GM23338 (cell line): ENCODE results near the gene MICB. TPM values are rescaled to one million over a fixed set of nuclear protein-coding genes. Genes with fewer than 3 reads are reported as not detected.

Experiments
- ATAC-seq: fragments of 200-7000 bp; cut with Tn5 transposase; 3 replicates; pipeline ENCODE4 v1.9.1; 2020
- DNase-seq: peaks from one replicate; pipeline ENCODE4 v3.0.0-alpha.2; 2015; ENCODE audit warnings: low spot score
- H2AFZ ChIP-seq: fragments of 200-600 bp; sonication (generic); 2 replicates; pipeline ENCODE4 v1.8.0; 2016; ENCODE audit warnings: antibody characterized with exemption, mild to moderate bottlenecking, moderate library complexity
- H3F3A ChIP-seq: fragments of 200-600 bp; sonication (generic); replicated peaks from 2 replicates; pipeline ENCODE4 v1.8.0; 2017; ENCODE audit warnings: antibody characterized with exemption, mixed run types, low read depth
- H3K27ac ChIP-seq: fragments of 200-600 bp; sonication (generic); 2 replicates; pipeline ENCODE4 v1.6.1; 2016; ENCODE audit warnings: low read depth
- H3K27me3 ChIP-seq: fragments of 200-600 bp; sonication (generic); 2 replicates; pipeline ENCODE4 v1.8.0; 2016; ENCODE audit warnings: mild to moderate bottlenecking, mixed run types, moderate library complexity; ENCODE audit not compliant: insufficient read depth
- H3K36me3 ChIP-seq: fragments of 200-600 bp; sonication (generic); 2 replicates; pipeline ENCODE4 v1.8.0; 2016; ENCODE audit warnings: mild to moderate bottlenecking; ENCODE audit not compliant: insufficient read depth
- H3K4me1 ChIP-seq: fragments of 200-600 bp; sonication (generic); 2 replicates; pipeline ENCODE4 v1.8.0; 2016; ENCODE audit warnings: mild to moderate bottlenecking, moderate library complexity; ENCODE audit not compliant: insufficient read depth
- H3K4me2 ChIP-seq: fragments of 200-600 bp; sonication (generic); 2 replicates; pipeline ENCODE4 v1.7.1; 2017; ENCODE audit warnings: mixed run types
- H3K4me3 ChIP-seq: fragments of 200-600 bp; sonication (generic); 2 replicates; pipeline ENCODE4 v1.6.1; 2016; ENCODE audit warnings: mixed run types
- H3K79me2 ChIP-seq: fragments of 200-600 bp; sonication (generic); replicated peaks from 2 replicates; pipeline ENCODE4 v1.8.0; 2017; ENCODE audit warnings: mild to moderate bottlenecking; ENCODE audit not compliant: insufficient read depth
- H3K9me2 ChIP-seq: fragments of 200-600 bp; sonication (generic); 2 replicates; pipeline ENCODE4 v1.8.0; 2017; ENCODE audit not compliant: insufficient read depth
- H4K20me1 ChIP-seq: fragments of 200-600 bp; sonication (generic); replicated peaks from 2 replicates; pipeline ENCODE4 v1.8.0; 2017; ENCODE audit warnings: mild to moderate bottlenecking; ENCODE audit not compliant: insufficient read depth
- H3K27ac Mint-ChIP-seq: 2 replicates; pipeline ENCODE4 v1.8.0; 2020; ENCODE audit warnings: inconsistent platforms, mild to moderate bottlenecking, moderate library complexity, mixed read lengths
- H3K27me3 Mint-ChIP-seq: 3 replicates; pipeline ENCODE4 v1.8.0; 2022; ENCODE audit warnings: low read depth, mild to moderate bottlenecking, moderate library complexity, mixed read lengths, inconsistent platforms; ENCODE audit not compliant: insufficient read depth, poor library complexity
- H3K36me3 Mint-ChIP-seq: 3 replicates; pipeline ENCODE4 v1.8.0; 2021; ENCODE audit warnings: low read depth, mild to moderate bottlenecking, inconsistent platforms, moderate library complexity, mixed read lengths
- H3K4me1 Mint-ChIP-seq: 3 replicates; pipeline ENCODE4 v1.8.0; 2020; ENCODE audit warnings: mild to moderate bottlenecking, inconsistent platforms, mixed read lengths
- H3K4me3 Mint-ChIP-seq: 3 replicates; pipeline ENCODE4 v1.8.0; 2021; ENCODE audit warnings: moderate library complexity, mild to moderate bottlenecking, inconsistent platforms, mixed read lengths
- H3K9me3 Mint-ChIP-seq: 3 replicates; pipeline ENCODE4 v1.8.0; 2020; ENCODE audit warnings: moderate library complexity, mild to moderate bottlenecking, inconsistent platforms, mixed read lengths
- CREB1 ChIP-seq: fragments of 250-450 bp; sonication (Bioruptor Pico); IDR thresholded peaks from 2 replicates; pipeline ENCODE4 v1.5.0; 2020; ENCODE audit warnings: low read depth, mild to moderate bottlenecking, moderate library complexity
- EZH2phosphoT487 ChIP-seq: fragments of 200-600 bp; sonication (generic); IDR thresholded peaks from one replicate; pipeline ENCODE4 v1.8.1; 2018; ENCODE audit warnings: antibody characterized with exemption; ENCODE audit not compliant: unreplicated experiment
- JUNB ChIP-seq: IDR thresholded peaks from one replicate; pipeline ENCODE4 v1.6.1; 2016; ENCODE audit warnings: antibody characterized with exemption; ENCODE audit not compliant: unreplicated experiment
- POLR2AphosphoS5 ChIP-seq: IDR thresholded peaks from 2 replicates; pipeline ENCODE4 v1.6.1; 2016; ENCODE audit warnings: antibody characterized with exemption, low read depth
- STAT1 ChIP-seq: IDR thresholded peaks from one replicate; pipeline ENCODE4 v1.6.1; 2016; ENCODE audit warnings: antibody characterized with exemption; ENCODE audit not compliant: unreplicated experiment
- ZNF331 ChIP-seq: fragments of 250-450 bp; sonication (Bioruptor Pico); IDR thresholded peaks from 2 replicates; pipeline ENCODE4 v1.5.0; 2020; ENCODE audit warnings: low read depth, mild to moderate bottlenecking, moderate library complexity
- polyA plus RNA-seq: library from polyadenylated mRNA; unstranded; fragments of >200 nt; fragmentation: Nextera tagmentation; extraction: Ambion mirVana; gene quantifications from 2 replicates; pipeline ENCODE4 v1.2.1, GENCODE V29; 2016
- total RNA-seq: library from RNA; depleted of rRNA; stranded (reverse); fragments of >200 nt; shearing (Covaris generic); gene quantifications from 2 replicates; pipeline ENCODE4 v1.2.3, GENCODE V29; 2014
- TF ChIP-seq, protein P1 (sequence below), 2 experiments: fragments of 200-600 bp in 1 of 2; sonication (generic) in 1 of 2; conservative IDR thresholded peaks; 2 replicates each; pipeline versions ENCODE4 v1.5.1 to v1.6.1; 2016 to 2017; ENCODE audit warnings: antibody characterized with exemption in 2 of 2, low read depth in 2 of 2, mild to moderate bottlenecking in 2 of 2, moderate library complexity in 1 of 2
- TF ChIP-seq, protein P2 (sequence below): fragments of 250-450 bp; sonication (Bioruptor Pico); IDR thresholded peaks from 2 replicates; pipeline ENCODE4 v1.5.0; 2020; ENCODE audit warnings: mild to moderate bottlenecking, moderate library complexity
- TF ChIP-seq, protein P3 (sequence below): IDR thresholded peaks from one replicate; pipeline ENCODE4 v1.6.1; 2018; ENCODE audit warnings: antibody characterized with exemption; ENCODE audit not compliant: unreplicated experiment

MICB gene
- total and polyA plus RNA-seq, 2 experiments from 2014 or later, result 9.2 to 23.8 TPM

DNA sequence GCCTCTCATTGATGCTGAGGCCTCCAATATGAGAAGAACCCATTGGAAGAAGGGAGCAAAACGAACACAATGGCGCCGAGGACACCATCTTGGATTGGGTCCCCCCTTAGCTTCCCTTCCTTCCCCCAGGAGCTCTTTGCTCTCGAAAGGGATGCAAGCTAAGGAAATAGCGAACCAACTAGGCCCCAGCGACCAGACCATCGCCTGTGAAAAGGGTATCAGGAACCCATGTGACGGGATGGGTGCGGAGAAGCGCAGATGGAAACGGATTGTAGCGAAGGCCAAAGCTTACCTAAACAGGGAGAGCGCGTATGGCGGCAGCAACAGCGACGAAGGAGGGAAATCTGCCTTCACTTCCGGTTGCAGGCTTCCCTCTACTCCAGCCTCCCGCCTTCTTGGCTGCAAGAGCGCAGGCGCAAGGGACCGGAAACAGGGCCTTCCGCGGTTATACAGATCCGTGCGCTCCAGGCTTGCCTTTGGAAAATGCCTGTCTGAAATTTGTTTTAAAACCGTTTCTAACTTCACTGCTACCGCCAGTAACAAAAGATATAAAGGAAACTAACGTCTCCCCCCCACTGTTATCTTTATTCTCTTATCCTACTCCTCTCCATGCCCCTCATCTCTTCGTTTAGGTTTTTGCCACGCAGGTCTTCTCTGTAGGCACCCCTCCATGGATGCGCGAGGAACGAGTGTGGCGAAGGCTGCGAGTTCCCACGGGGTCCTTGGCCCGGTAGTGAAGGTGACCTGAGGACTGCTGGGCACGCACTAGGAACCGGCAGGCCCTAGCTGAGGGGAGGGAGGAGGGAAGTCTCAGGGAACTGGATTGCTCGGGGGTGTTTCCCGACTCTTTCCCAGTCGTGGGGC is 43.9 kb downstream of the MICB start, which contains the start of gene DDX39B:
Gene DDX39B, minus strand, starts transcription at position 346 of the 864 bp plus-strand sequence. CDS start 1,471 bp downstream, outside the sequence.
- DNase-seq, result peak; percentile 99
- Histone ChIP-seq H3K79me2 (peaks cover 56% of the 10 kb centered on the region), H3K27me3 (no peaks in the 10 kb centered on the region), H3K9me2 (no peaks in the 10 kb centered on the region), H4K20me1 (peaks cover 40% of the 10 kb centered on the region), H3K27ac (peak within 1 kb of the TSS; percentile 99), H2AFZ (no peak within 1 kb of the TSS), H3F3A (peaks cover 23% of the 10 kb centered on the region), H3K36me3 (peaks cover 35% of the 10 kb centered on the region), H3K4me3 (peak within 1 kb of the TSS; percentile 80), H3K4me1 (peaks cover 29% of the 10 kb centered on the region), H3K4me2 (peak within 1 kb of the TSS; percentile 94)
- H3K36me3 Mint-ChIP-seq, result peaks cover 49% of the 10 kb centered on the region
- H3K9me3 Mint-ChIP-seq, result no peaks in the 10 kb centered on the region; the same call in 2 of the 3 replicates
- H3K4me3 Mint-ChIP-seq, result peak within 1 kb of the TSS; percentile 98
- H3K27me3 Mint-ChIP-seq, result peaks cover 16% of the 10 kb centered on the region
- H3K27ac Mint-ChIP-seq, result peak within 1 kb of the TSS; percentile 99
- TF ChIP-seq STAT1 (no peak), ZNF331 (no peak), POLR2AphosphoS5 (peak; percentile 88), CREB1 (CRISPR knock-in tag) (peak; percentile 11; the same call in 1 of the 2 replicates), EZH2phosphoT487 (no peak), JUNB (no peak)
- TF ChIP-seq, protein P1, sequence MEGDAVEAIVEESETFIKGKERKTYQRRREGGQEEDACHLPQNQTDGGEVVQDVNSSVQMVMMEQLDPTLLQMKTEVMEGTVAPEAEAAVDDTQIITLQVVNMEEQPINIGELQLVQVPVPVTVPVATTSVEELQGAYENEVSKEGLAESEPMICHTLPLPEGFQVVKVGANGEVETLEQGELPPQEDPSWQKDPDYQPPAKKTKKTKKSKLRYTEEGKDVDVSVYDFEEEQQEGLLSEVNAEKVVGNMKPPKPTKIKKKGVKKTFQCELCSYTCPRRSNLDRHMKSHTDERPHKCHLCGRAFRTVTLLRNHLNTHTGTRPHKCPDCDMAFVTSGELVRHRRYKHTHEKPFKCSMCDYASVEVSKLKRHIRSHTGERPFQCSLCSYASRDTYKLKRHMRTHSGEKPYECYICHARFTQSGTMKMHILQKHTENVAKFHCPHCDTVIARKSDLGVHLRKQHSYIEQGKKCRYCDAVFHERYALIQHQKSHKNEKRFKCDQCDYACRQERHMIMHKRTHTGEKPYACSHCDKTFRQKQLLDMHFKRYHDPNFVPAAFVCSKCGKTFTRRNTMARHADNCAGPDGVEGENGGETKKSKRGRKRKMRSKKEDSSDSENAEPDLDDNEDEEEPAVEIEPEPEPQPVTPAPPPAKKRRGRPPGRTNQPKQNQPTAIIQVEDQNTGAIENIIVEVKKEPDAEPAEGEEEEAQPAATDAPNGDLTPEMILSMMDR (conservative IDR thresholded peaks at IDR 0.05; ENCODE audit: low read depth in 2 of 2), result no peak
- TF ChIP-seq, protein P2, sequence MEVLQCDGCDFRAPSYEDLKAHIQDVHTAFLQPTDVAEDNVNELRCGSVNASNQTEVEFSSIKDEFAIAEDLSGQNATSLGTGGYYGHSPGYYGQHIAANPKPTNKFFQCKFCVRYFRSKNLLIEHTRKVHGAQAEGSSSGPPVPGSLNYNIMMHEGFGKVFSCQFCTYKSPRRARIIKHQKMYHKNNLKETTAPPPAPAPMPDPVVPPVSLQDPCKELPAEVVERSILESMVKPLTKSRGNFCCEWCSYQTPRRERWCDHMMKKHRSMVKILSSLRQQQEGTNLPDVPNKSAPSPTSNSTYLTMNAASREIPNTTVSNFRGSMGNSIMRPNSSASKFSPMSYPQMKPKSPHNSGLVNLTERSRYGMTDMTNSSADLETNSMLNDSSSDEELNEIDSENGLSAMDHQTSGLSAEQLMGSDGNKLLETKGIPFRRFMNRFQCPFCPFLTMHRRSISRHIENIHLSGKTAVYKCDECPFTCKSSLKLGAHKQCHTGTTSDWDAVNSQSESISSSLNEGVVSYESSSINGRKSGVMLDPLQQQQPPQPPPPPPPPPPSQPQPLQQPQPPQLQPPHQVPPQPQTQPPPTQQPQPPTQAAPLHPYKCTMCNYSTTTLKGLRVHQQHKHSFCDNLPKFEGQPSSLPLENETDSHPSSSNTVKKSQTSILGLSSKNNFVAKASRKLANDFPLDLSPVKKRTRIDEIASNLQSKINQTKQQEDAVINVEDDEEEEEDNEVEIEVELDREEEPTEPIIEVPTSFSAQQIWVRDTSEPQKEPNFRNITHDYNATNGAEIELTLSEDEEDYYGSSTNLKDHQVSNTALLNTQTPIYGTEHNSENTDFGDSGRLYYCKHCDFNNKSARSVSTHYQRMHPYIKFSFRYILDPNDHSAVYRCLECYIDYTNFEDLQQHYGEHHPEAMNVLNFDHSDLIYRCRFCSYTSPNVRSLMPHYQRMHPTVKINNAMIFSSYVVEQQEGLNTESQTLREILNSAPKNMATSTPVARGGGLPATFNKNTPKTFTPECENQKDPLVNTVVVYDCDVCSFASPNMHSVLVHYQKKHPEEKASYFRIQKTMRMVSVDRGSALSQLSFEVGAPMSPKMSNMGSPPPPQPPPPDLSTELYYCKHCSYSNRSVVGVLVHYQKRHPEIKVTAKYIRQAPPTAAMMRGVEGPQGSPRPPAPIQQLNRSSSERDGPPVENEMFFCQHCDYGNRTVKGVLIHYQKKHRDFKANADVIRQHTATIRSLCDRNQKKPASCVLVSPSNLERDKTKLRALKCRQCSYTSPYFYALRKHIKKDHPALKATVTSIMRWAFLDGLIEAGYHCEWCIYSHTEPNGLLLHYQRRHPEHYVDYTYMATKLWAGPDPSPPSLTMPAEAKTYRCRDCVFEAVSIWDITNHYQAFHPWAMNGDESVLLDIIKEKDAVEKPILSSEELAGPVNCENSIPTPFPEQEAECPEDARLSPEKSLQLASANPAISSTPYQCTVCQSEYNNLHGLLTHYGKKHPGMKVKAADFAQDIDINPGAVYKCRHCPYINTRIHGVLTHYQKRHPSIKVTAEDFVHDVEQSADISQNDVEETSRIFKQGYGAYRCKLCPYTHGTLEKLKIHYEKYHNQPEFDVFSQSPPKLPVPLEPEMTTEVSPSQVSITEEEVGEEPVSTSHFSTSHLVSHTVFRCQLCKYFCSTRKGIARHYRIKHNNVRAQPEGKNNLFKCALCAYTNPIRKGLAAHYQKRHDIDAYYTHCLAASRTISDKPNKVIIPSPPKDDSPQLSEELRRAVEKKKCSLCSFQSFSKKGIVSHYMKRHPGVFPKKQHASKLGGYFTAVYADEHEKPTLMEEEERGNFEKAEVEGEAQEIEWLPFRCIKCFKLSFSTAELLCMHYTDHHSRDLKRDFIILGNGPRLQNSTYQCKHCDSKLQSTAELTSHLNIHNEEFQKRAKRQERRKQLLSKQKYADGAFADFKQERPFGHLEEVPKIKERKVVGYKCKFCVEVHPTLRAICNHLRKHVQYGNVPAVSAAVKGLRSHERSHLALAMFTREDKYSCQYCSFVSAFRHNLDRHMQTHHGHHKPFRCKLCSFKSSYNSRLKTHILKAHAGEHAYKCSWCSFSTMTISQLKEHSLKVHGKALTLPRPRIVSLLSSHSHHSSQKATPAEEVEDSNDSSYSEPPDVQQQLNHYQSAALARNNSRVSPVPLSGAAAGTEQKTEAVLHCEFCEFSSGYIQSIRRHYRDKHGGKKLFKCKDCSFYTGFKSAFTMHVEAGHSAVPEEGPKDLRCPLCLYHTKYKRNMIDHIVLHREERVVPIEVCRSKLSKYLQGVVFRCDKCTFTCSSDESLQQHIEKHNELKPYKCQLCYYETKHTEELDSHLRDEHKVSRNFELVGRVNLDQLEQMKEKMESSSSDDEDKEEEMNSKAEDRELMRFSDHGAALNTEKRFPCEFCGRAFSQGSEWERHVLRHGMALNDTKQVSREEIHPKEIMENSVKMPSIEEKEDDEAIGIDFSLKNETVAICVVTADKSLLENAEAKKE (CRISPR knock-in tag), result no peak
- TF ChIP-seq, protein P3, sequence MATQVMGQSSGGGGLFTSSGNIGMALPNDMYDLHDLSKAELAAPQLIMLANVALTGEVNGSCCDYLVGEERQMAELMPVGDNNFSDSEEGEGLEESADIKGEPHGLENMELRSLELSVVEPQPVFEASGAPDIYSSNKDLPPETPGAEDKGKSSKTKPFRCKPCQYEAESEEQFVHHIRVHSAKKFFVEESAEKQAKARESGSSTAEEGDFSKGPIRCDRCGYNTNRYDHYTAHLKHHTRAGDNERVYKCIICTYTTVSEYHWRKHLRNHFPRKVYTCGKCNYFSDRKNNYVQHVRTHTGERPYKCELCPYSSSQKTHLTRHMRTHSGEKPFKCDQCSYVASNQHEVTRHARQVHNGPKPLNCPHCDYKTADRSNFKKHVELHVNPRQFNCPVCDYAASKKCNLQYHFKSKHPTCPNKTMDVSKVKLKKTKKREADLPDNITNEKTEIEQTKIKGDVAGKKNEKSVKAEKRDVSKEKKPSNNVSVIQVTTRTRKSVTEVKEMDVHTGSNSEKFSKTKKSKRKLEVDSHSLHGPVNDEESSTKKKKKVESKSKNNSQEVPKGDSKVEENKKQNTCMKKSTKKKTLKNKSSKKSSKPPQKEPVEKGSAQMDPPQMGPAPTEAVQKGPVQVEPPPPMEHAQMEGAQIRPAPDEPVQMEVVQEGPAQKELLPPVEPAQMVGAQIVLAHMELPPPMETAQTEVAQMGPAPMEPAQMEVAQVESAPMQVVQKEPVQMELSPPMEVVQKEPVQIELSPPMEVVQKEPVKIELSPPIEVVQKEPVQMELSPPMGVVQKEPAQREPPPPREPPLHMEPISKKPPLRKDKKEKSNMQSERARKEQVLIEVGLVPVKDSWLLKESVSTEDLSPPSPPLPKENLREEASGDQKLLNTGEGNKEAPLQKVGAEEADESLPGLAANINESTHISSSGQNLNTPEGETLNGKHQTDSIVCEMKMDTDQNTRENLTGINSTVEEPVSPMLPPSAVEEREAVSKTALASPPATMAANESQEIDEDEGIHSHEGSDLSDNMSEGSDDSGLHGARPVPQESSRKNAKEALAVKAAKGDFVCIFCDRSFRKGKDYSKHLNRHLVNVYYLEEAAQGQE, result peak; percentile 39
- peak; percentile 74 for ATAC-seq
- H3K4me1 Mint-ChIP-seq, result peaks cover 42% of the 10 kb centered on the region
